ENCODE measurements around the gene ABCC8.

- TF ChIP-seq CTCF (conservative IDR thresholded peaks at IDR 0.05; ENCODE audit: low read depth, low read length) (peak; percentile 81), EZH2 (IDR thresholded peaks at IDR 0.05; ENCODE audit: borderline replicate concordance, low read depth, low read length, poor library complexity, severe bottlenecking) (no peak)
These were observed 27.9 kb upstream of the ABCC8 start for GRCh38 chr11:17504330-17505107.
